ENCODE data around the gene ARID5B.

The ARID5B gene

DNA sequence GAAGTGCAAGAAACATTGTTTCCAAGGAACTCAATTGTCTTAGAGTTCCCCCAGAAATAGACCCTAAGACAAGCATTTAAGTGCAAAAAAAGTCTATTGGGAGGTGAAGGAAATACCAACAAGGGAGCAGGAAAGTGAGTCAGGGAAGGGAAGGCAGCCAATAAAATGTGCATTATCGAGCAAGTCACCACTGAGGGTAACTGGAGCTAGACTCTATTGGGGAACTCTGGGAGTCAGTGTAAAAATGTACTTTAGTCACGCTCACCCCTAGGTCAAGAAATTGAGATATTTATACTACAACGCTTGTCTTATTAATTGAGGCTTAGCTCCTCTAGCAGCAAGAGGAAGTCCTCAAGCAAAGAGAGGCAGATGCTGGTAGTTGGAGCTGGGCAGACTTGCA is 229.4 kb downstream of the ARID5B start:
- ChIA-PET POLR2A (interaction anchor here (0.7 kb wide), 1 partner anchor 68 kb away, joined by 5 read pairs; no protein-coding TSS in a partner anchor), CTCF (interaction anchor here (1.1 kb wide), 1 partner anchor 24 kb away, joined by 3 read pairs; no protein-coding TSS in a partner anchor)
- peak; percentile 74 for DNase-seq (ENCODE audit: low read depth, low spot score)
- no peak overlapping the region for H3K4me3 ChIP-seq (ENCODE audit: low read depth, low read length)
- TF ChIP-seq, protein P1, sequence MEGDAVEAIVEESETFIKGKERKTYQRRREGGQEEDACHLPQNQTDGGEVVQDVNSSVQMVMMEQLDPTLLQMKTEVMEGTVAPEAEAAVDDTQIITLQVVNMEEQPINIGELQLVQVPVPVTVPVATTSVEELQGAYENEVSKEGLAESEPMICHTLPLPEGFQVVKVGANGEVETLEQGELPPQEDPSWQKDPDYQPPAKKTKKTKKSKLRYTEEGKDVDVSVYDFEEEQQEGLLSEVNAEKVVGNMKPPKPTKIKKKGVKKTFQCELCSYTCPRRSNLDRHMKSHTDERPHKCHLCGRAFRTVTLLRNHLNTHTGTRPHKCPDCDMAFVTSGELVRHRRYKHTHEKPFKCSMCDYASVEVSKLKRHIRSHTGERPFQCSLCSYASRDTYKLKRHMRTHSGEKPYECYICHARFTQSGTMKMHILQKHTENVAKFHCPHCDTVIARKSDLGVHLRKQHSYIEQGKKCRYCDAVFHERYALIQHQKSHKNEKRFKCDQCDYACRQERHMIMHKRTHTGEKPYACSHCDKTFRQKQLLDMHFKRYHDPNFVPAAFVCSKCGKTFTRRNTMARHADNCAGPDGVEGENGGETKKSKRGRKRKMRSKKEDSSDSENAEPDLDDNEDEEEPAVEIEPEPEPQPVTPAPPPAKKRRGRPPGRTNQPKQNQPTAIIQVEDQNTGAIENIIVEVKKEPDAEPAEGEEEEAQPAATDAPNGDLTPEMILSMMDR (IDR thresholded peaks at IDR 0.05; ENCODE audit: insufficient read depth, low read length, missing control alignments) = no peak

GRCh38 chr10:62131724-62132123 is 230.2 kb downstream of the ARID5B start:
- TF ChIP-seq, protein P1 (IDR thresholded peaks at IDR 0.05; ENCODE audit: insufficient read depth, low read length, missing control alignments) = no peak
- ChIA-PET POLR2A (no interaction called here), CTCF (interaction anchor here (1.1 kb wide), 1 partner anchor 23 kb away, joined by 3 read pairs; no protein-coding TSS in a partner anchor)
- no peak overlapping the region for H3K4me3 ChIP-seq (ENCODE audit: low read depth, low read length)
- DNase-seq (ENCODE audit: low read depth, low spot score) = no peak

DNA sequence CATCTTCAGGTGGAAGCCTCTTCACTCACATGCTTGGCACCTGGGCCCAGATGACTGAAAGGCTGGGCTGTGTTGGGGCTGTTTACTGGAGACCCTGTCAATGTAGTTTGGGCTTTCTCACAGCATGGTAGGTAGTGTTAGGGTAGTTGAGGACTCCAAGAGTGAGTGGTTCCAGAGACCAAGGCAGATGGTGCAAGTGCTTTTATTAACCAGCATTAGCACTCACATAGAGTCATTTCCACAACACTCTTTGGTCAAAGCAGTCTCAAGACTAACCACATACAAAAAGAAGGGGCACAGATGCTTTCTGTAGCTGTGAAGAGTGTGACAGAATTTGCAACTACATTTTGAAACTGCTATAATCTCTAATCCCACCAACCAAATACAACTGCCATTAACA is 232.1 kb downstream of the ARID5B start:
- TF ChIP-seq, protein P1 (IDR thresholded peaks at IDR 0.05; ENCODE audit: insufficient read depth, low read length, missing control alignments) = no peak
- no peak for DNase-seq (ENCODE audit: low read depth, low spot score)
- H3K4me3 ChIP-seq (ENCODE audit: low read depth, low read length) = no peak overlapping the region
- POLR2A ChIA-PET = no interaction called here
- CTCF ChIA-PET = no interaction called here

GRCh38 chr10:62136931-62137330 is 235.4 kb downstream of the ARID5B start:
- no peak overlapping the region for H3K4me3 ChIP-seq (ENCODE audit: low read depth, low read length)
- TF ChIP-seq, protein P1 (IDR thresholded peaks at IDR 0.05; ENCODE audit: insufficient read depth, low read length, missing control alignments) = no peak
- CTCF ChIA-PET = no interaction called here
- peak; percentile 29 for DNase-seq (ENCODE audit: low read depth, low spot score)
- POLR2A ChIA-PET = no interaction called here
